ENCODE results near the gene PRUNE2.

Gene PRUNE2

DNA sequence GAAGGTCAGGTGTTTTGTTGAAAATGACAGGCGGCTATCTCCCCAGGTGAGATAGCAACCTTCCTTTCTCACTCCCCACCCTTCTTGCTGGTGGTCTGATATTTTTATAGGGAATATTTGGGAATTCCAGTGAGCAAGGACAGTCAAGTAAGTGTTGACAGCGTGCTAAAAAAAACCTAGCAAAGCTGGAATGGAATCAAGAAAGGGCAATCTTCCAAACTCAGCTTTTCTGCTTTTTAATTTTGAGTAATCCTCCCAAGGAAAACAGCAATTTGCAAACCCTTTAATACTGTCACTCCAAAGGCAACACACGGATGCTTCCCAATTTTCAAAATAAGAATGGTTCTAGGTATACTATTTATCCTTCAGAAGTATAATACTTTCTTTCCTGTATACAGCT lies 285.3 kb downstream of the PRUNE2 start:
- no peak for DNase-seq (ENCODE audit: low spot score)

GRCh38 chr9:76619640-76620039 lies 286.3 kb downstream of the PRUNE2 start:
- no peak for DNase-seq (ENCODE audit: low spot score)

DNA sequence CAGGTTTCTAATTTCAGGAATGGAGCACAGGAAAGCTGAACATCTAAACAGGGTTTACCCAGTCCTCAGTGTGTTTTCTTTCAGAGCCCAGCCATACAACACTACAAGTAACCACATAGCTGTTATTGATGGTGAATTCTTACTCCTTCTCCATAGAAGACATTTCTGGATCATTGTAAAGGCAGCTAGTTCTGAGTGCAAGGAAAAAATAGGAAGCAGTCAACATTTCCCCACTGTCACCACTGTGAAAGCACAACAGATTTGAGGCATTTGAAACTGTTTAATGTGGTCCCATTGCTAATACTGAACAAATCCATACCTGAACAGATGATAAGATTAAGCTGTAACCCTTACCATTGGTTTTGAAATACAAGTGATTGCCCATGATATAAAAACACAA lies 286.7 kb downstream of the PRUNE2 start:
- DNase-seq (ENCODE audit: low spot score) = no peak

GRCh38 chr9:76618762-76619161 lies 287.2 kb downstream of the PRUNE2 start:
- no peak for DNase-seq (ENCODE audit: low spot score)

DNA sequence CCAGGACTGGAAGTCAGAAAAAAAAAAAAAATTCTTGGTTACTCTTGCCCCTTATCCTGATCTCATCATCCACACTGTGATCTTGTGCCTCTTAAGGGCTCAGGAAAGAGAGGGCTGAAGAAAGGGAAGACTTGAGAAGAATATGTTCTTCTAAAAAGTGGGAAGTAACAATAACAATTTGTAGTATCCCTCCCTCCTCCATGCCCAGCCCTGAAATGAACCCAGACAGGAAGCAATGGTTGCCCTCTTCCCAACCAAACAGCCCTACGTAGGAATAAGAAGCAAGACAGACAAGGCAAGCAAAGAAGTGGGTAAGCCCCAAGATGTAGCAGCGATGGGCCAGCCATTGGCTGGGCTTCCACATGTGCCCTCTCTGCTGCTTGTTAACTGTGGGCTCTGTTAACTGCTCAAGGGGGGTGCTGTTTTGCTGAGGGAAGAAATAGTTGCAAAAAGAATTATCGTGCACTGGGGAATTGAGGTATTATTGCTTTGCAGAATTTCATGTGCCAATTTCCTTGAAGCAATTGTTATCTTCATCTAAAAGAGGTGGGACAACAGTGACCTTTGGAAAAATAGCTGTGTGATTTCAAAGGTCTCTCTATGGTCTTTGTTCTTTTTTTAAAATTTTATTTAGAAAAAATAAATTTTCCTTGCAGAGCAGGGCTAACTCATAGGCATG lies 288.3 kb downstream of the PRUNE2 start:
- no peak for DNase-seq (ENCODE audit: low spot score)

DNA sequence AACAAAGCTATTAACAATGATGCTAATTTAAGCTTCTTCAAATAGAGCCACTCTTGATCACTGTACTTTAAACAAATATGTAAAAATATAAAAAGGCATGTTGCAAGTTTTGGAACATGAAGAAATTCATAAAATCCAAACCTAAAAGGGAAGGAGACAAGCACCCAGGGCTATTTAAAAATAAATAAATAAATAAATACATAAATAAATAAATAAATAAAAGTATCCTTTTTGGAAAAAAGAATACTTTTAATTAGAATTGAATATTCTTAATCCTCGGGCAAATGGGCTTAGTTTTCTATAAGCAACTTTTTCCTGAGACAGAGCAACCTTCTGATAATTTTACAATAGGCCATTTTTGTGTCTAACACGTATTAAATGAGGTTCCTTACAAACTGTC lies 289.1 kb downstream of the PRUNE2 start:
- no peak for DNase-seq (ENCODE audit: low spot score)

DNA sequence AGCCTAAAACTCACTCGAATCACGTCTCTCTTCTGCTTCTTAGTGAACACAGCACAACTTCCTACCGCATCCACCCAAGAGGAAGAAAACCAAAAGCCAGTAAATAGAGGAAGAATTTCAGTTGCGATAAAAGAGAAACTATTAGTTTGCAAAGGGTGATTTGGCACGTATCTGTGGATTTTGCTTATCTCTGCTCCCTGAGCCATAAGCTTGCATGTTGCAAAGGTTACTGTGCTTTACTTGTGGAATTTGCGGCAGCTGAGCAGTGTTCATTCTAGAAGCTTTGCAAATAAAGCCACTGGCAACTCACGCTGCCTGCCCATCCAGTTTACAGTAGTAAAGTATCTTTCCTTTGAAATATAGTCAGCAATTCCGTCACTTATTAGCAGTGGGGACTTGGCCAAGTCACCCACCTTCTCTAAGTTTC lies 290.7 kb downstream of the PRUNE2 start:
- no peak for DNase-seq (ENCODE audit: low spot score)

GRCh38 chr9:76613974-76614373 lies 291.9 kb downstream of the PRUNE2 start:
- no peak for DNase-seq (ENCODE audit: low spot score)

GRCh38 chr9:76613150-76613781 lies 292.6 kb downstream of the PRUNE2 start:
- DNase-seq (ENCODE audit: low spot score) = no peak

- no peak for DNase-seq (ENCODE audit: low spot score)
Measured at GRCh38 chr9:76610011-76610352, 295.9 kb downstream of the PRUNE2 start.

DNA sequence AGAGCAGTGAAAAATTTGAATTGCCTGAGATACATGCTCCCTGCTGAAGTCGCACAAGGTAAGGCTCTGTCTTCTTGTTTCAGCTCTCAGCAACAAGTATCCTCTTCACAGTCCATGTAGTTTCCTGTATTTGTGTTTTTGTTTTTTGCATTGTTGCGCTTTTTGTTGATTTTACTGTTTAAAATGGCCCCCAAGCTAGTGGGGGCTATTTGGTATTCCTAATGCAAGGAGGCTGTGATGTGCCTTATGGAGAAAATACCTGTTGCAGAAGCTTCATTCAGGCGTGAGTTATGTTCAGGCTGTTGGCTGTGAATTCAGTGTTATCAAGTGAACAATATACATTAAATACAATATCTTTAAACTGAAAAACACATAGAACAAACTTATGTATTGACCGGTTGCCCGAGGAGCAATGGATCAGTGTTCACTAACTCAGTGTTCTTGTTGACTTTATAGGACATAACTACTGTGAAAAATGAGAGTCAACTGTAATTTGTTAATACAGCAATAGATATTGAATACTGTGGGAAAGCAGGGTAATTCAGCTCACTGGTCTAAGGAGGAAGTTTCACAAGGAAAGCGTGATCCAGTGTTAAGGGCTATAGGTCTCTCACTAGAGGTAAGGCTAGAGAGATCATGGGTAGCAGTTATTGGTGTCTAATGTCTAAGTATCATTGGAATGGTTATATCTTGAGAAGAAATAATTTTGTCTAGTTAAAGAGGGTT lies 296.5 kb downstream of the PRUNE2 start:
- no peak for DNase-seq (ENCODE audit: low spot score)

DNA sequence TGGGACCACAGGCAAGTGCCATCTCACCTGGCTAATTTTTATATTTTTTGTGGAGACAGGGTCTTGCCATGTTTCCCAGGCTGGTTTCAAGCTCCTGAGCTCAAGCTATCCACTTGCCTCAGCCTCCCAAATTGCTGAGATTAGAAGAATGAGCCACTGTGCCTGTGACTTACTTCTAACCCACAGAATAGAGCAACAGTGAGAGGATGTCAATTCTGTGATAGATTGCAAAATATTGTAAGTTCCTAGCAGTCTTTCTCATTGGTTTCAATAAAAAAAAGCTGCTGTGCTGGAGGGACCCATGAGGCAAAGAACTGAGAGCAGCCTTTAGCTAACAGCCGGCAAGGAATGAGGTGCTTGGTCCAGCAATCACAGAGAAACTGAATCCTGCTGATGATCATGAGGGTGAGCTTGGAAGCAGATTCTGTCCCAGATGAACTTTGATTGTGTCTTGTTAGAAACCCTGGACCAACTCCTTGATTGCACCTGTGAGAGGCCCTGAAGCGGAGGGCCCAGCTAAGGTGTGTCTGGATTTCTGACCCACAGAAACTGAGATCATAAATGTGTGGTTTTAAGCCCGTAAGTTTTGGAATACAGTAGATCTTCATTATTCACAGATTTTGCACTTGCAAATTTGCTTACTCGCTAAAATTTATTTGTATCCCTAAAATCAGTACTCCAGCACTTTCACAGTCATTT lies 297.2 kb downstream of the PRUNE2 start:
- DNase-seq (ENCODE audit: low spot score) = no peak

DNA sequence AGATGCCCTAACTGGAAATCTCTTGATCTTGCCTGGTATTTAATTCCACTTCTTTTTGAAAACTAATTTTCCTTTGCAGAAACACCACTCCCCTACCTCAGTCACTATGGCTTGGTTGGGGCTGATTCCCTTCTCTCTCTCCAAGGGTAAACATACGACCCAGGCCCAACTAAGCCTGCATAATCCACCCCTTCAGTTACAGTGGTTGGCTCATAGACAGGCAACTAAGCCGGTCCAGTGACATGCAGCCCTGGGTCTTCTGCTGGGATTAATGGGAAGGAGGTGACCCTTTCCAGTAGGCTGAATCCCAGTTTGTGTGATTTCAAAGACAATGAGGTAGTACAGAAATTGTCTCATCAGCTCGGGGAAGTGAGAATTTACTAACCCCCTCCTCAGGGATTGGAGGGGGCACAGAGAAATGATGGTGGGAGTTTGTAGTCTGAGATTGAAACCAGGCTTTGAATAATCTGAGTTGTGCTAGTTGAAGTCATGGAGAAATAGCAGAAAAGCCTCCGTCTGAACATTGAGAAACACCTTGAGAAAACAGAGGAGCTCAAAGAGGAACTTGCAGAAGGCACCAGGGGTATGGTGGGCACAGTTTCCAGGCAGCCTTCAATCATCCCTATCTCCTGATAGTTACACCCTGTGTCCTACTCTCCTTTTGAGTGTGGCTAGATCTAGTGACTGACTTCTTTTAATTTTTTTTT lies 298.0 kb downstream of the PRUNE2 start:
- DNase-seq (ENCODE audit: low spot score) = no peak

DNA sequence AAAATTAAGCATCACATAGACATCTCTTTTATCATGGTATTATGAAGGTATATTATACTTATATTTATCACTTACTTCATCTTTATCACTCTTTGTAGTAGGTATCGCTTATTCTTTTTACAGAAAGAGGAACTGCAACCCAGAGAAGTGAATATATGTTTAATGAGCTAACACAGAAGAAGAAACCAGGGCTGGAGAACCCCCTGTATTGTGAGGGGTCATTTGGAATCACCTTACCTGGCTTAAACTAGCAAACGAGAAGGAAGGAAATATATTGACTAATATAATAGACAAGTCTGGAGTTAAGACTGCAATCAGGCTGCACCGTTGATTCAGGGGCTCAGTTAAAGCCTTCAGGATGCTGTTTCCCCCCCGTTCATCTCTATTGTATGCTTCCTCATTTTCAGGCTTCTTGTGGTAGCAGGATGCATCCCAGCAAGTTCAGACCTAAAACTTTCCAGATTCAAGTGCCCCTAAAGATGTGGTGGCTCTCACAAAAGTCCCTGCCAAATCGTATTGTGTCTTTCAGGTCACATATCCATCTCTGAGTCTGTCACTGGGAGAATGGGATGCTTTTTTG lies 300.5 kb downstream of the PRUNE2 start:
- DNase-seq (ENCODE audit: low spot score) = no peak

GRCh38 chr9:76603931-76604570 lies 301.9 kb downstream of the PRUNE2 start:
- DNase-seq (ENCODE audit: low spot score) = no peak

DNA sequence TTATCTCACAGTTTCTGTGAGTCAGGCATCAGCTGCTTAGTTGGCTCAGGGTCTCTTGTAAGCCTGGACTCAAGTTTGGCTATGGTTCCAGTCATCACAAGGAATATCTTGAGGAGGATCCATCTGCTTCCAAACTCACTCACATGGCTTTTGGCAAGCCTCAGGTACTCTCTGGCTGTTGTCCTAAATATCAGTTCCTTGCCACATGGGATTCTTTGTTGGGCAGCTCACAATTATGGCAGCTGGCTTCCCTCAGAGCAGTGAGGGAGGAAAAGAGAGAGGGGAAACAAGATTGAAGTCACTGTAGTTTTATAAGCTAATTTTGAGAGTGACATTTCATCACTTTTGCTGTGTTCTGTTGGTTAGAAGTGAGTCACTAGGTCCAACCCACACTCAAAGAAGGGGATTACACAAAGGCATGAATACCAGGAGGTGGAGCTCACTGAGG lies 302.4 kb downstream of the PRUNE2 start:
- DNase-seq (ENCODE audit: low spot score) = no peak

- no peak for DNase-seq (ENCODE audit: low spot score)
Measured at GRCh38 chr9:76602199-76602598, 303.7 kb downstream of the PRUNE2 start.

- no peak for DNase-seq (ENCODE audit: low spot score)
Measured at GRCh38 chr9:76600007-76600615, 305.8 kb downstream of the PRUNE2 start.

DNA sequence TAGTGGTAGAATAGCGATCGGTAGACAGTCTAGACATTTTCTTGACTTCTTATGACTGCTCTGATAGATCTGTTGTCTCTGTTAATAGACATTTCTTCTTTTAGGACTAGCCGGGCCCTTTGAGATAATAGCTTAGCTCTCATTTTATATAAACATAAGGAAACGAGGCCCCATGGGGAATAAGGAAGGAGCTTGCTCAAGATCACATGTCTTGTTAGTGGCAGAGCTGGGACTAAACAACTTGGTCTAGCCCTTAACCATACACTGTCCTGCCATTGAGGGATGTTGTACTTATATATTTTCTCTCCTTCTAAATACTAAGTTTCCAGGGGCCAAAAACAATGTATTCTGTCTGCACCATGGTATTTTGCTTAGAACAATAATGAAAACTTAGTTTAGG lies 306.9 kb downstream of the PRUNE2 start:
- no peak for DNase-seq (ENCODE audit: low spot score)

GRCh38 chr9:76595645-76596044 lies 310.3 kb downstream of the PRUNE2 start:
- no peak for DNase-seq (ENCODE audit: low spot score)
